Suprapubic skin (tissue), 4 donors: ENCODE measurements around the gene ASCC1. TPM values are rescaled to one million over a fixed set of nuclear protein-coding genes. Genes with fewer than 3 reads are reported as not detected.
"Not testable (repeated sequence)": the region's sequence is repeated elsewhere in the genome, so short reads cannot be mapped to it uniquely, and the experiment has no call there.

ENCODE experiments used
- DNase-seq, 2 donors: peaks; one replicate each; pipeline ENCODE4 v3.0.0-alpha.2; 2019; ENCODE audit warnings: low spot score in 2 of 2
- H3K27ac ChIP-seq: fragments of 200-600 bp; sonication (generic); one replicate; pipeline ENCODE4 v1.5.1; 2019
- H3K27me3 ChIP-seq: fragments of 200-600 bp; sonication (generic); one replicate; pipeline ENCODE4 v1.5.1; 2019
- H3K36me3 ChIP-seq: fragments of 200-600 bp; sonication (generic); one replicate; pipeline ENCODE4 v1.5.1; 2019
- H3K4me1 ChIP-seq: fragments of 200-600 bp; sonication (generic); one replicate; pipeline ENCODE4 v1.5.1; 2019
- H3K4me3 ChIP-seq: fragments of 200-600 bp; sonication (generic); one replicate; pipeline ENCODE4 v1.5.1; 2019; ENCODE audit warnings: mild to moderate bottlenecking
- H3K9me3 ChIP-seq: fragments of 200-600 bp; sonication (generic); one replicate; pipeline ENCODE4 v1.5.1; 2019
- CTCF ChIP-seq, 2 donors: fragments of 200-600 bp in 1 of 2; fragments of 450-650 bp in 1 of 2; sonication (generic) in 1 of 2; IDR thresholded peaks; one replicate each; pipeline ENCODE4 v1.5.1; 2016 to 2019; ENCODE audit warnings: antibody characterized with exemption in 2 of 2, mild to moderate bottlenecking in 1 of 2, moderate library complexity in 1 of 2
- EP300 ChIP-seq: sonication (generic); formaldehyde crosslinking; IDR thresholded peaks from one replicate; pipeline ENCODE4 v1.6.1; 2017; ENCODE audit warnings: antibody characterized with exemption
- POLR2A ChIP-seq, 2 donors: fragments of 450-650 bp; IDR thresholded peaks; one replicate each; pipeline ENCODE4 v1.6.1; 2017; ENCODE audit warnings: antibody characterized with exemption in 2 of 2, mild to moderate bottlenecking in 2 of 2, moderate library complexity in 2 of 2
- POLR2AphosphoS5 ChIP-seq, 3 donors: sonication (generic); formaldehyde crosslinking; IDR thresholded peaks; one replicate each; pipeline ENCODE4 v1.6.1; 2017; ENCODE audit warnings: antibody characterized with exemption in 3 of 3
- WGBS: methylation state at CpG from one replicate; pipeline ENCODE4 v1.1.5; 2018; 5-methylcytosine and 5-hydroxymethylcytosine counted together
- total RNA-seq, 4 donors: library from RNA; depleted of rRNA; stranded (reverse); fragments of >200 nt; gene quantifications; one replicate each; pipeline ENCODE4 v1.1.0, GENCODE V29; 2016

Gene ASCC1
- total RNA-seq, 4 donors from 2014 or later = 20.2 to 31.7 (median 21.2) TPM

GRCh38 chr10:72146071-72146470 is 70.0 kb downstream of the ASCC1 start:
- WGBS = 81% methylated on average over 6 of the region's 6 CpGs
- TF ChIP-seq CTCF (IDR thresholded peaks at IDR 0.05) = no peak
- TF ChIP-seq EP300 = no peak
- no peak for TF ChIP-seq POLR2A (IDR thresholded peaks at IDR 0.05)
- no peak for TF ChIP-seq POLR2AphosphoS5 (IDR thresholded peaks at IDR 0.05)

DNA sequence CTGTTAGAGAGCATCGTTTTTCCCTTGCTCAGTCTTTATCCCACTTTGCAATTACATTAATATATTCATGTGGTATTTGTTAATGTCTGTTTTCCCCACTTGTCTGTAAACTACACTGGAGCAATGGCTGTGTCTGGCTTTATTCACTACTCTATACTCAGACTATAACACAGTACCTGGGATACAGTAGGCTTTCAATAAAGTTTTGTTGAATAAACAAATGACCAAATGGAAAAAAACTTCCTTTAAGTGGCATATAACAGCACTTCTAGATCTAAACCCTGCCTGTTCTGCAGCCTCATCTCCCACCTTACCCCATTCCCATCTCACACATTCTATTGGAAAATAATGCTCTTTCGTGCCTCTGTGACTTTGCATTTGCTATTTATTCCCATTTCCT is 70.4 kb downstream of the ASCC1 start:
- Histone ChIP-seq H3K27me3 (no peaks in the 10 kb centered on the region), H3K27ac (no peak overlapping the region), H3K4me1 (no peaks in the 10 kb centered on the region), H3K4me3 (no peak overlapping the region), H3K9me3 (no peaks in the 10 kb centered on the region), H3K36me3 (no peaks in the 10 kb centered on the region)
- WGBS = 71% methylated on average over 2 of the region's 2 CpGs
- TF ChIP-seq POLR2AphosphoS5 (IDR thresholded peaks at IDR 0.05) (no peak), EP300 (no peak)
- no peak for DNase-seq

More at GRCh38 chr10:72146071-72146470, 70.0 kb downstream of the ASCC1 start:
- no peaks in the 10 kb centered on the region for H3K4me1 ChIP-seq
- no peaks in the 10 kb centered on the region for H3K27me3 ChIP-seq
- no peak overlapping the region for H3K27ac ChIP-seq
- no peak overlapping the region for H3K4me3 ChIP-seq
- H3K36me3 ChIP-seq = no peaks in the 10 kb centered on the region
- H3K9me3 ChIP-seq = no peaks in the 10 kb centered on the region
- no peak for DNase-seq

DNA sequence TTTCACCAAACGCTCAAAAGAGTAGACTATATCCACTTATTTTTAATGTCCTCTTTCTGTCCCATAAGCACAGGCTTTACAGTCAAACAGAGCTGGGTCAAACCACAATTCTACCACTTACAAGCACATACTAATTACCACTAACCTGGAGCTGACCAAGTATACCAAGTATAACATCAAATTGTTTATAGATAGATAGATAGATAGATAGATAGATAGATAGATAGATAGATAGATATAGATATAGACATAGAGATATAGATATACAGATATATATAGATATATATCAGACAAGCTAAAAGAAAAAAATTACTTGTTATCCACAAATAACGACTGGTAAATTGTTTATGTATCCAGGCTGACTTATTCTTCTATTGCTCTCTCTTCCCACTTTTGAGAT is 75.2 kb downstream of the ASCC1 start:
- 96% methylated on average over 2 of the region's 2 CpGs for WGBS
- H3K36me3 ChIP-seq = peaks cover 8% of the 10 kb centered on the region
- no peak overlapping the region for H3K27ac ChIP-seq
- no peaks in the 10 kb centered on the region for H3K9me3 ChIP-seq
- no peaks in the 10 kb centered on the region for H3K27me3 ChIP-seq
- no peaks in the 10 kb centered on the region for H3K4me1 ChIP-seq
- no peak for DNase-seq
- H3K4me3 ChIP-seq = no peak overlapping the region
- TF ChIP-seq POLR2A (IDR thresholded peaks at IDR 0.05) = no peak

GRCh38 chr10:72140174-72140573 is 75.9 kb downstream of the ASCC1 start:
- H3K4me1 ChIP-seq = no peaks in the 10 kb centered on the region
- no peak overlapping the region for H3K27ac ChIP-seq
- no peak overlapping the region for H3K4me3 ChIP-seq
- no peak for DNase-seq
- no peaks in the 10 kb centered on the region for H3K9me3 ChIP-seq
- H3K36me3 ChIP-seq = peaks cover 8% of the 10 kb centered on the region
- H3K27me3 ChIP-seq = no peaks in the 10 kb centered on the region
- no peak for TF ChIP-seq POLR2A (IDR thresholded peaks at IDR 0.05)

DNA sequence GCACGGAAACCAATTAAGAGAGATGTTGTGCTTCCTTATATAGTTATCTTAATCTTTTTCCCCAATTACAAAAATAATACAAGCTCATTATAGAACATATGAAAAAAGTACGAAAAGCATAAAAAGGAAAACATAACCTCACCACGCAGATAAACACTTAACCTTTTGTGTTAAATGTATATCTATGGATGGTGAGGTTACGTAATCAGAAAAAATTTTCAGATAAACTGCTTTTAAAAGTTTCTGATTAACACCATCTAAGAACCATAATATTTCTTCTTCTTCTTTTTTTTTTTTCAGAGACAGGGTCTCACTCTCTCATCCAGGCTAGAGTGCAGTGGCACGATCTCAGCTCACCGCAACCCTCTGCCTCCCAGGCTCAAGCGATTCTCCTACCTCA is 78.5 kb downstream of the ASCC1 start:
- DNase-seq = no peak
- no peak for TF ChIP-seq POLR2AphosphoS5 (IDR thresholded peaks at IDR 0.05)
- no peak for TF ChIP-seq POLR2A (IDR thresholded peaks at IDR 0.05)
- TF ChIP-seq CTCF (IDR thresholded peaks at IDR 0.05) = no peak
- no peak for TF ChIP-seq EP300
- H3K27ac ChIP-seq = no peak overlapping the region
- 95% methylated on average over 7 of the region's 7 CpGs for WGBS
- H3K4me3 ChIP-seq = no peak overlapping the region
- no peaks in the 10 kb centered on the region for H3K4me1 ChIP-seq
- H3K27me3 ChIP-seq = no peaks in the 10 kb centered on the region
- H3K36me3 ChIP-seq = peaks cover 11% of the 10 kb centered on the region
- H3K9me3 ChIP-seq = no peaks in the 10 kb centered on the region

DNA sequence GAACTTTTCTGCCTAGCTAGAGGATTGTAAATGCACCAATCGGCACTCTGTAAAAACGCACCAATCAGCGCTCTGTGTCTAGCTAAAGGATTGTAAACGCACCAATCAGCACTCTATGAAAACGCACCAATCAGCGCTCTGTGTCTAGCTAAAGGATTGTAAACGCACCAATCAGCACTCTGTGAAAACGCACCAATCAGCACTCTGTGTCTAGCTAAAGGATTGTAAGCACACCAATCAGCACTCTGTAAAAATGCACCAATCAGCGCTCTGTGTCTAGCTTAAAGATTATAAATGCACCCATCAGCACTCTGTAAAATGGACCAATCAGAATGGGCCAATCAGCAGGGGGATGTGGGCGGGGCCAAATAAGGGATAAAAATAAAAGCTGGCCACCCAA is 79.9 kb downstream of the ASCC1 start:
- WGBS = 97% methylated on average over 8 of the region's 10 CpGs
- not testable (repeated sequence) for DNase-seq, H3K4me3 ChIP-seq, H3K27ac ChIP-seq, H3K27me3 ChIP-seq, H3K9me3 ChIP-seq, H3K4me1 ChIP-seq
- peaks cover 19% of the 10 kb centered on the region for H3K36me3 ChIP-seq

DNA sequence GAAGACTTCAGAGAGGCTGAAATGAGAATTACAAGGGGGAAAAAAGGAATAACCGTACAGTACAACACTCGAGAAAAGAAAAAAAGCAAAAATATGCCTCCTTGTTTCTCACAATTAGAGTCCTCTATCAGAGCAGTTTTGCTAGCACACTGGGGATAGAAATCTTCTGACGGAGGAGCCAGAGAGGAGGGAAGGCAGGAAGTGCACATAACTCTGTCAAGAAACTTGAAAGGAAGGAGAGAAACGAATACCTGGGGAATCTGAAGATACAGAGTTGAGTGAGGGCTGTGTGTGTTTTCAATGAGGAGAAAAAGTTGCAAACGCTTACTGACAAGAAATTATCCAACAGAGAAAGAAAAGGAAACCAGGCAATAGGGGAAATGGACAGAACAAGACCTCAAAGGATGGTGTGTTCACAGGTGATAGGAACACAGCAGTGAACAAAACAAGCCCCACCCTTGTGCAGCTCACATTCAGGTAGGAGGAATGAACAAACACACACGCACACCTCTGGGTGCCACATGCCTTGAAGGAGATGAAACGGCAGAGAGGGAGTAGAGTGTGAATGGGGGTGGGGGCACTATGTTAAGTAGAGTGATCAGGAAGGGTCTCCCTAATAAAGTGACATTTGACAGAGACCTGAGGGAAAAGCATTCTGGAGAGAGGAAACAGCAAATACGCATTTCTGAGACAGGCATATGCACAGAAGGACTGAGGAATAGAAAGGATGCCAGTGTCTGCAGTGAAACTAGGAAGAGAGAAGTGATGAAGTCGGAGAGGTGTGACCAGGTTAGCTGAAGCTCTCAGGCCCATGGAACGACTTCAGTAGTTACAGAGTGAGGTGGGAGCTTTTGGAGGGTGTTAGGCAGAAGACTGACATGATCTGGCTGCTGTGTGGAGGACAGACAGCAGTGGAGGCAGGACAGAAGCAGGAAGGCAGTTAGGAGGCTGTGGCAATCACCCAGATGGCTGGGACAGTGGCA is 81.0 kb downstream of the ASCC1 start:
- no peak for DNase-seq
- no peak for TF ChIP-seq EP300
- no peak for TF ChIP-seq POLR2AphosphoS5 (IDR thresholded peaks at IDR 0.05)
- no peak for TF ChIP-seq POLR2A (IDR thresholded peaks at IDR 0.05)
- no peak for TF ChIP-seq CTCF (IDR thresholded peaks at IDR 0.05)
- no peaks in the 10 kb centered on the region for H3K9me3 ChIP-seq
- 85% methylated on average over 10 of the region's 10 CpGs for WGBS
- peaks cover 19% of the 10 kb centered on the region for H3K36me3 ChIP-seq
- no peaks in the 10 kb centered on the region for H3K4me1 ChIP-seq
- no peak overlapping the region for H3K27ac ChIP-seq
- no peaks in the 10 kb centered on the region for H3K27me3 ChIP-seq
- no peak overlapping the region for H3K4me3 ChIP-seq
